ENCODE measurements around the gene AKAP7.
"Not testable (repeated sequence)": the region's sequence is repeated elsewhere in the genome, so short reads cannot be mapped to it uniquely, and the experiment has no call there.

Gene AKAP7

GRCh38 chr6:131286469-131287040 lies 151.3 kb downstream of the AKAP7 start:
- Histone ChIP-seq H3K27ac (no peak overlapping the region), H3K36me3 (ENCODE audit: insufficient read depth, low read length) (peaks cover 43% of the 10 kb centered on the region), H3K4me3 (no peak overlapping the region), H3K9ac (ENCODE audit: insufficient read length) (no peak overlapping the region), H3K9me3 (ENCODE audit: low read depth, low read length) (no peaks in the 10 kb centered on the region)
- TF ChIP-seq EZH2 (IDR thresholded peaks at IDR 0.05) (no peak), FOXP2 (optimal IDR thresholded peaks at IDR 0.05; ENCODE audit: control extremely low read depth, extremely low read length, insufficient read depth) (no peak), POLR2AphosphoS5 (IDR thresholded peaks at IDR 0.05; ENCODE audit: borderline replicate concordance, low read depth, low read length) (no peak)
- no peak for DNase-seq (ENCODE audit: low read depth, low spot score)

DNA sequence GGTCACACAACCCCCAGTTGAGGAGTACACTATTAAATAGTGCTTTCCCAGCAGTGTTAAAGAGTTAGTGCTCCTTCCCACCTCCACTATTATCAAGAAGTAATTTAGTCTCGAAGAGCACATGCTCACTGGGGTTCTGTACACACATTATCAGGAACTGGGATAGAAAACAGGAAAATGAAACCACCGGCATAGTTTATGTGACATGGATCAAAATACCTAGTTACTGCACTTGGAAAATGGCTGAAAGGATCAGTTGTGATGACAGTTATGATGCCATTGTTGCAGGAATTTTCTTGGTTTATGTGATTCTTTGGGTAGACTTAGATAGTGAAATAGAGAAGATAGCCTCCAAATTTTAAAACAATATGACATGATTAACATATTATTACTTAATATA lies 152.9 kb downstream of the AKAP7 start:
- H3K27ac ChIP-seq, result no peak overlapping the region
- H3K36me3 ChIP-seq (ENCODE audit: insufficient read depth, low read length), result peaks cover 28% of the 10 kb centered on the region
- DNase-seq (ENCODE audit: low read depth, low spot score), result no peak
- TF ChIP-seq FOXP2 (optimal IDR thresholded peaks at IDR 0.05; ENCODE audit: control extremely low read depth, extremely low read length, insufficient read depth), result no peak
- no peak for TF ChIP-seq EZH2 (IDR thresholded peaks at IDR 0.05)
- TF ChIP-seq POLR2AphosphoS5 (IDR thresholded peaks at IDR 0.05; ENCODE audit: borderline replicate concordance, low read depth, low read length), result no peak
- H3K9ac ChIP-seq (ENCODE audit: insufficient read length), result no peak overlapping the region
- no peaks in the 10 kb centered on the region for H3K9me3 ChIP-seq (ENCODE audit: low read depth, low read length)
- no peak overlapping the region for H3K4me3 ChIP-seq

- peaks cover 8% of the 10 kb centered on the region for H3K36me3 ChIP-seq (ENCODE audit: insufficient read depth, low read length)
- H3K9me3 ChIP-seq (ENCODE audit: low read depth, low read length), result no peaks in the 10 kb centered on the region
- H3K9ac ChIP-seq (ENCODE audit: insufficient read length), result no peak overlapping the region
- TF ChIP-seq POLR2AphosphoS5 (IDR thresholded peaks at IDR 0.05; ENCODE audit: borderline replicate concordance, low read depth, low read length) (no peak), FOXP2 (optimal IDR thresholded peaks at IDR 0.05; ENCODE audit: control extremely low read depth, extremely low read length, insufficient read depth) (no peak), EZH2 (IDR thresholded peaks at IDR 0.05) (no peak)
- DNase-seq (ENCODE audit: low read depth, low spot score), result no peak
- H3K4me3 ChIP-seq, result no peak overlapping the region
- H3K27ac ChIP-seq, result no peak overlapping the region
These were observed 155.7 kb downstream of the AKAP7 start for GRCh38 chr6:131290955-131291354.

- Histone ChIP-seq H3K4me3 (no peak overlapping the region), H3K9me3 (ENCODE audit: low read depth, low read length) (no peaks in the 10 kb centered on the region), H3K36me3 (ENCODE audit: insufficient read depth, low read length) (peaks cover 4% of the 10 kb centered on the region; the same call in 1 of the 2 replicates), H3K9ac (ENCODE audit: insufficient read length) (no peak overlapping the region), H3K27ac (no peak overlapping the region)
- no peak for TF ChIP-seq EZH2 (IDR thresholded peaks at IDR 0.05)
- no peak for TF ChIP-seq FOXP2 (optimal IDR thresholded peaks at IDR 0.05; ENCODE audit: control extremely low read depth, extremely low read length, insufficient read depth)
- TF ChIP-seq POLR2AphosphoS5 (IDR thresholded peaks at IDR 0.05; ENCODE audit: borderline replicate concordance, low read depth, low read length), result no peak
- no peak for DNase-seq (ENCODE audit: low read depth, low spot score)
These were observed 157.1 kb downstream of the AKAP7 start for GRCh38 chr6:131292145-131292938.

DNA sequence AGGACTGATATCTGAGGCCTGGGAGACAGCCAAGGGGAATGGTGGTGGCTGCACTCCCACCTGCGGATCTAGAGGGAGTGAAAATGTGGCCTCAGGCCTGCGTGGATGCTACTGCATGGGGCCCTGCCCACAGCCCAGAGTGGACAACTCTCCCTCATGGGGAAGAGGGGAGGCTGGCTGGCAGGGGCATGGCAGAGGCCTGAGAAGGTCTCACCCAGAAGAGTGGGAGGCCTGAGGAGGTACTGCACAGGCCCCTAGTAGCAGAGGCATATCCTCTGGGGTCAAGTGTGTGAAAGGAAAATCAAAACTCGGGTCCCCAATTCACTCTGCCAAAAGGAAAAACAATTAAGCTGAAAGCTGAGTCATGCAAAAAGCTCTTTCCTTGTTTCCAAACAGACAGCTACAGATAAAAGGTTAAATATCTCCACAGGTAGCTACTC lies 158.2 kb downstream of the AKAP7 start:
- Histone ChIP-seq H3K4me3 (no peak overlapping the region), H3K9ac (ENCODE audit: insufficient read length) (no peak overlapping the region), H3K9me3 (ENCODE audit: low read depth, low read length) (no peaks in the 10 kb centered on the region), H3K36me3 (ENCODE audit: insufficient read depth, low read length) (no peaks in the 10 kb centered on the region), H3K27ac (no peak overlapping the region)
- no peak for TF ChIP-seq POLR2AphosphoS5 (IDR thresholded peaks at IDR 0.05; ENCODE audit: borderline replicate concordance, low read depth, low read length)
- TF ChIP-seq FOXP2 (optimal IDR thresholded peaks at IDR 0.05; ENCODE audit: control extremely low read depth, extremely low read length, insufficient read depth), result no peak
- TF ChIP-seq EZH2 (IDR thresholded peaks at IDR 0.05), result no peak
- no peak for DNase-seq (ENCODE audit: low read depth, low spot score)

- no peak overlapping the region for H3K27ac ChIP-seq
- H3K4me3 ChIP-seq, result no peak overlapping the region
- H3K9me3 ChIP-seq (ENCODE audit: low read depth, low read length), result no peaks in the 10 kb centered on the region
- TF ChIP-seq EZH2 (IDR thresholded peaks at IDR 0.05), result no peak
- TF ChIP-seq POLR2AphosphoS5 (IDR thresholded peaks at IDR 0.05; ENCODE audit: borderline replicate concordance, low read depth, low read length), result no peak
- TF ChIP-seq FOXP2 (optimal IDR thresholded peaks at IDR 0.05; ENCODE audit: control extremely low read depth, extremely low read length, insufficient read depth), result no peak
- DNase-seq (ENCODE audit: low read depth, low spot score), result no peak
- no peaks in the 10 kb centered on the region for H3K36me3 ChIP-seq (ENCODE audit: insufficient read depth, low read length)
- no peak overlapping the region for H3K9ac ChIP-seq (ENCODE audit: insufficient read length)
These were observed 159.8 kb downstream of the AKAP7 start for GRCh38 chr6:131295081-131295480.

GRCh38 chr6:131300826-131301225 lies 165.6 kb downstream of the AKAP7 start:
- H3K4me3 ChIP-seq; H3K9ac ChIP-seq (ENCODE audit: insufficient read length): not testable (repeated sequence)

DNA sequence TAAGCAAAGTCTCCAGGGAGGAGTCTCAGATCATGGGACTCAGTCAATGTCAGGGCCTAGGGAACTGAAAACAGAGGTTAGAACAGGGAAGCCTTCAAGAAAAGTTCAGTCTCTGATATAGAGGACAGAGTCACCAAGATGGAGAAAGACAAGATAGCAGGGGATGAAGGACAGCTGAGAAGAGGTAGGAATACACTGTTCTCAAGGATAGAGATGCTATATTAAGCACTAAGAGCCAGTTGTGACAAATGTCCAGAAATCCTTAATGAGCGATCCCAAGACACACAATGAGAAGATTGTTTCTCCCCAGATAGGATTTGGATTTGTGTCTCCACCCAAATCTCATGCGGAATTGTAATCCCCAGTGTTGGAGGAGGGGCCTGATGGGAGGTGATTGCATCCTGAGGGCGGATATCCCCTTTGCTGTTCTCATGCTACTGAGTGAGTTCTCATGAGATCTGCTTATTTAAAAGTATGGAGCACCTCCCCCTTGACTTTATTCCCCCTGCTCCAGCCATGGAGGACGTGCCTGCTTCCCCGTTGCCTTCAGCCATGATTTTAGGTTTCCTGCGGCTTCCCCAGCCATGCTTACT lies 168.2 kb downstream of the AKAP7 start:
- Histone ChIP-seq H3K27ac (no peak overlapping the region), H3K9me3 (ENCODE audit: low read depth, low read length) (no peaks in the 10 kb centered on the region), H3K36me3 (ENCODE audit: insufficient read depth, low read length) (no peaks in the 10 kb centered on the region), H3K4me3 (no peak overlapping the region), H3K9ac (ENCODE audit: insufficient read length) (no peak overlapping the region)
- TF ChIP-seq POLR2AphosphoS5 (IDR thresholded peaks at IDR 0.05; ENCODE audit: borderline replicate concordance, low read depth, low read length) (no peak), FOXP2 (optimal IDR thresholded peaks at IDR 0.05; ENCODE audit: control extremely low read depth, extremely low read length, insufficient read depth) (no peak), EZH2 (IDR thresholded peaks at IDR 0.05) (no peak)
- no peak for DNase-seq (ENCODE audit: low read depth, low spot score)

More at GRCh38 chr6:131300826-131301225, 165.6 kb downstream of the AKAP7 start:
- DNase-seq (ENCODE audit: low read depth, low spot score); H3K36me3 ChIP-seq (ENCODE audit: insufficient read depth, low read length); H3K9me3 ChIP-seq (ENCODE audit: low read depth, low read length); H3K27ac ChIP-seq: not testable (repeated sequence)
